ENCODE results near the gene ZNF157.

- TF ChIP-seq EZH2 (IDR thresholded peaks at IDR 0.05; ENCODE audit: low read depth, low read length, severe bottlenecking): no peak
- no peak for TF ChIP-seq POLR2AphosphoS5 (IDR thresholded peaks at IDR 0.05; ENCODE audit: low read depth, low read length)
- peak; percentile 82 for TF ChIP-seq JUND (IDR thresholded peaks at IDR 0.05; ENCODE audit: low read length)
- no peak for TF ChIP-seq CHD2 (IDR thresholded peaks at IDR 0.05; ENCODE audit: low read length)
- TF ChIP-seq CTCF (IDR thresholded peaks at IDR 0.05; ENCODE audit: control extremely low read depth in 1 of 3, insufficient read depth in 1 of 3, low read depth in 1 of 3, low read length in 3 of 3): no peak
- TF ChIP-seq HDAC6 (IDR thresholded peaks at IDR 0.05; ENCODE audit: low read depth, low read length): no peak
- no peak for TF ChIP-seq RFX5 (IDR thresholded peaks at IDR 0.05; ENCODE audit: borderline replicate concordance, low read depth, low read length)
- TF ChIP-seq SUZ12 (IDR thresholded peaks at IDR 0.05; ENCODE audit: low read length): no peak
- TF ChIP-seq MAX (IDR thresholded peaks at IDR 0.05): peak; percentile 53; the same call in 1 of the 2 replicates
- TF ChIP-seq ATF3 (IDR thresholded peaks at IDR 0.05; ENCODE audit: insufficient read depth, low read depth, low read length): no peak
Measured at GRCh38 chrX:47366041-47366722, 4.2 kb upstream of the ZNF157 start.
